Activated naive CD4-positive, alpha-beta T cell treated with anti-CD3 and anti-CD28 coated beads for 36 hours (primary cell): ENCODE data around the gene TFPI. TPM values are rescaled to one million over a fixed set of nuclear protein-coding genes. Genes with fewer than 3 reads are reported as not detected.
A peak's percentile ranks its signal among the peaks of the same experiment; 100 is the strongest.

Experiments used
- CTCF ChIA-PET: fragments of 350-600 bp; sonication (Branson Sonifier 250); formaldehyde crosslinking; loops from one replicate; lab custom pipeline; 2021; ENCODE audit warnings: antibody characterized with exemption; lab: Charles Lee
- DNase-seq: peaks from one replicate; pipeline ENCODE4 v3.0.0-alpha.2; 2020
- H3K27ac Mint-ChIP-seq: one replicate; pipeline ENCODE4 v1.8.0; 2021; ENCODE audit warnings: mild to moderate bottlenecking, mixed read lengths
- H3K27me3 Mint-ChIP-seq: one replicate; pipeline ENCODE4 v1.8.0; 2021; ENCODE audit warnings: low read depth, mixed read lengths
- H3K36me3 Mint-ChIP-seq: one replicate; pipeline ENCODE4 v1.8.0; 2021; ENCODE audit warnings: low read depth, mixed read lengths
- H3K4me1 Mint-ChIP-seq: one replicate; pipeline ENCODE4 v1.8.0; 2021; ENCODE audit warnings: low read depth, mixed read lengths
- H3K4me3 Mint-ChIP-seq: one replicate; pipeline ENCODE4 v1.8.0; 2021; ENCODE audit warnings: mild to moderate bottlenecking, moderate library complexity, mixed read lengths
- H3K9me3 Mint-ChIP-seq: one replicate; pipeline ENCODE4 v1.8.0; 2021; ENCODE audit warnings: mixed read lengths
- intact Hi-C: fragments of 100-400 bp; cut with micrococcal nuclease; formaldehyde crosslinking; loops from one replicate; pipeline ENCODE4 v1.15.1; 2023
- total RNA-seq, 2 experiments: library from RNA; stranded (reverse); gene quantifications; one replicate each; pipeline ENCODE4 v1.2.3, GENCODE V29; 2021

Gene TFPI
- not detected for total RNA-seq

DNA sequence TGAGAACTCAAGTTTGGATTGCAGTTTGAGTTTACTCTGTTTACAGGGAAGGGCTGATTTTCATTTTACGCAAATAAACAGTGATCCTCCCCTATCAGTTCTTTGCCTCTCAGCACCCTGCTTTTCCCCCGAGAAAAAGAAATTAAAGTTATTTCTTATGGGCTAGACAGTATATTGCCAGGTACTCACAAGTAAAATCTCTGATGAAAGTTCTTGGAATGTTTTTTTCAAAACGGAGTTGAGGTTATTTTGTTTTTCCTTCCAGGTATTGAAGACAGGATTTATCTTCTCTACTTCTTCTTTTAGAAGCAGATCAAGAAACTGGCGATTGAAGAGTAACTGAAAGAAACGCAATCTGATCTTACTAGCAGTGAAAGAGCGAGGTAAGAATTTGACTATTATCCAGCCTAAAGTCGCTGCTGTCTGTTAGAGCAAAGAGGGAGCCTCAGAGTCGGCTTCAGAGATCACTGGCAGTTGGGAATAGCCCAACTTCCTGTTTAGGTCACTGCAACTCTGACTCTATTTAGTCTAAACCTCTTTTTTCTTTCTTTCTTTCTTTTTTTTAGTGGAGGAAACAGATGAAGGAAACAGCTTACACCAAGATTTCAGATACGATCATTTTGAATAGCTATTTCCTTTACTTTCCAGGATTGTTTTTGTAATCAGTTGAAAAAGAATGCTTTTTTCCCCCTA is at the start of gene TFPI:
Gene TFPI (minus strand): TSS at position 425 of the 693 bp plus-strand sequence. CDS start 50,667 bp downstream, outside the sequence.
- H3K36me3 Mint-ChIP-seq, result no peaks in the 10 kb centered on the region
- H3K9me3 Mint-ChIP-seq, result peaks cover 1% of the 10 kb centered on the region
- peaks cover 8% of the 10 kb centered on the region for H3K4me1 Mint-ChIP-seq
- no peak for DNase-seq
- no peak within 1 kb of the TSS for H3K4me3 Mint-ChIP-seq
- H3K27ac Mint-ChIP-seq, result no peak within 1 kb of the TSS
- intact Hi-C loops, result no loop called here
- CTCF ChIA-PET, result interaction anchor here (0.6 to 1.3 kb wide), 2 partner anchors 28 to 411 kb away, joined by 3 to 4 read pairs; no protein-coding TSS in a partner anchor
- peaks cover 12% of the 10 kb centered on the region for H3K27me3 Mint-ChIP-seq

- CTCF ChIA-PET, result interaction anchor here (0.7 to 1.0 kb wide), 3 partner anchors 95 to 775 kb away, joined by 3 read pairs; no protein-coding TSS in a partner anchor
- DNase-seq, result no peak
- H3K27ac Mint-ChIP-seq, result no peak overlapping the region
- H3K9me3 Mint-ChIP-seq, result peaks cover 2% of the 10 kb centered on the region
- intact Hi-C loops, result no loop called here
- H3K4me3 Mint-ChIP-seq, result no peak overlapping the region
- H3K27me3 Mint-ChIP-seq, result peaks cover 3% of the 10 kb centered on the region
- H3K36me3 Mint-ChIP-seq, result no peaks in the 10 kb centered on the region
- H3K4me1 Mint-ChIP-seq, result no peaks in the 10 kb centered on the region
Measured at GRCh38 chr2:187594801-187595200, 40.6 kb upstream of the TFPI start.

DNA sequence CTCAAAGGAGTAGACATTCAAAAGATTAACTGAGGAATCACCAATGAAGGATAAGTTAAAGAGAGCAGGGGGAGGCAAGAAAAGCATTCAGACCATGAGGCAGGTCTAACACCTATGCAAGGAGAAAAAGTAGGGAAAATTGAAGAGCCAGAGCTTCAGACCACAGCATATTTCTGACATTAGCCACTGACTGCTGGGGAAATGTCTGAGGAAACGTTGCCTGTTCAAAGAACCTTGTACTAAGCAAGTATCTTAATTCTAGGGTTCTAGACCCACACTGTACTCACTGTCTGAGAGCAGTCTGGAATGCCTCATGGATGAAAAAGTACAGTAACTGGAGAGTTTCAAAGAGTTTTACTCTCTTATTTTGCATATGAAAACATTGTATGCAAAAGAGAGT is 39.5 kb upstream of the TFPI start:
- intact Hi-C loops, result no loop called here
- H3K27me3 Mint-ChIP-seq, result peaks cover 3% of the 10 kb centered on the region
- no peak for DNase-seq
- H3K4me1 Mint-ChIP-seq, result no peaks in the 10 kb centered on the region
- H3K27ac Mint-ChIP-seq, result no peak overlapping the region
- H3K9me3 Mint-ChIP-seq, result peaks cover 2% of the 10 kb centered on the region
- no peaks in the 10 kb centered on the region for H3K36me3 Mint-ChIP-seq
- no peak overlapping the region for H3K4me3 Mint-ChIP-seq
- CTCF ChIA-PET, result interaction anchor here (0.6 to 0.8 kb wide), 2 partner anchors 14 to 1472 kb away, joined by 3 read pairs; no protein-coding TSS in a partner anchor

- Mint-ChIP-seq H3K9me3 (peaks cover 2% of the 10 kb centered on the region), H3K4me3 (no peak overlapping the region), H3K4me1 (no peaks in the 10 kb centered on the region), H3K27me3 (peaks cover 3% of the 10 kb centered on the region), H3K36me3 (no peaks in the 10 kb centered on the region), H3K27ac (no peak overlapping the region)
- no peak for DNase-seq
- CTCF ChIA-PET, result interaction anchor here (0.6 to 0.8 kb wide), 2 partner anchors 13 to 1473 kb away, joined by 3 read pairs; no protein-coding TSS in a partner anchor
- intact Hi-C loops, result no loop called here
Measured at GRCh38 chr2:187593098-187593497, 38.9 kb upstream of the TFPI start.

DNA sequence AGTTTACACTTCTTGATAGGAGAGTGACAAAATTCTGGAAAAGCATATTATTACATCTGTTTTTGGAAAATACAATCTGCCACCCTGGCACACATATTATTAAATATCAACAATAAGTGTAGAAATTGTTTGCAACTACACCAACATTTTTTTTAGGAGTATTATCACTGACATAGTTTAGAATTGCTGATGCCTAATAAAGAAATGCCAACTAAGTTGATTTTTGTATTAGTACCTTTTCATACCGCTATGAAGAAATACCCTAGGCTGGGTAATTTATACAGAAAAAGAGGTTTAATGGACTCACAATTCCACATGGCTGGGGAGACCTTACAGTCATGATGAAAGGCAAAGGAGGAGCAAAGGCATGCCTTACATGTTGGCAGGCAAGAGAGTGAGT is 35.9 kb upstream of the TFPI start:
- CTCF ChIA-PET, result no interaction called here
- Mint-ChIP-seq H3K9me3 (peaks cover 4% of the 10 kb centered on the region), H3K4me3 (no peak overlapping the region), H3K36me3 (no peaks in the 10 kb centered on the region), H3K4me1 (peaks cover 10% of the 10 kb centered on the region), H3K27me3 (peaks cover 3% of the 10 kb centered on the region), H3K27ac (no peak overlapping the region)
- intact Hi-C loops, result no loop called here
- DNase-seq, result no peak

DNA sequence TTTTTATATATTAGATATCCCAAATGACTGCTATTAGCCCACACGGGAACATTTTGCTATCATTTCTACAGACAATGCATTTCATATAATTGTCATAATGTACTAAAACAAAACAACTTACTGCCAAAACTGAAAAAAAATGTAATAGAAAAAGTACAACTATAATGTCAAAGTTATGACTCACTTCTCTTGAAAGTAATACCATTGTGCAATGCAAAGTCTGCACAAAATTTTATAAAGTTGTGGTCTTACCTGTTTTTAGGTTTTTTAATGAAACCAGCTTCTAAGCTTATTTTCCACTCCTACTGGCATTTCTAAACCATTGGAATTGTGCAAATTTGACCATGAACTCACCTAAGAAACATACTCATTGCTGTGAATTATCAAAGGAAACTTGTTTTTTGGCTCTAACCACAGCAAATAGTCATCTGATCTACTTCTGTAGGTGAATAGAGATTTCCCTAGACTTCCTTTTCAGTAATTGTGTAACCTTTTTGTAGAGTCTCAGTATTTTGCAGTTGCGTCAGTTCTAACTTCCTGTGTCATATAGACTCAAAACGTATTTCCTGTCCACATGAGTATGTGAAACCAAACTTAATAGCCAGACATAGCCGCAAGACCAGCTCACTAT is 31.9 kb upstream of the TFPI start:
- no peak for DNase-seq
- H3K4me3 Mint-ChIP-seq, result no peak overlapping the region
- intact Hi-C loops, result loop anchor here (1.0 to 10.0 kb wide), 5 partner anchors 138 to 1703 kb away; partner anchors contain the start of genes CALCRL and ZC3H15
- H3K27me3 Mint-ChIP-seq, result peaks cover 11% of the 10 kb centered on the region
- H3K9me3 Mint-ChIP-seq, result peaks cover 4% of the 10 kb centered on the region
- H3K36me3 Mint-ChIP-seq, result no peaks in the 10 kb centered on the region
- CTCF ChIA-PET, result interaction anchor here (7.7 kb wide), 1 partner anchor 87 kb away, joined by 89 read pairs; no protein-coding TSS in a partner anchor
- H3K27ac Mint-ChIP-seq, result peak overlapping the region; percentile 51
- H3K4me1 Mint-ChIP-seq, result peaks cover 13% of the 10 kb centered on the region

DNA sequence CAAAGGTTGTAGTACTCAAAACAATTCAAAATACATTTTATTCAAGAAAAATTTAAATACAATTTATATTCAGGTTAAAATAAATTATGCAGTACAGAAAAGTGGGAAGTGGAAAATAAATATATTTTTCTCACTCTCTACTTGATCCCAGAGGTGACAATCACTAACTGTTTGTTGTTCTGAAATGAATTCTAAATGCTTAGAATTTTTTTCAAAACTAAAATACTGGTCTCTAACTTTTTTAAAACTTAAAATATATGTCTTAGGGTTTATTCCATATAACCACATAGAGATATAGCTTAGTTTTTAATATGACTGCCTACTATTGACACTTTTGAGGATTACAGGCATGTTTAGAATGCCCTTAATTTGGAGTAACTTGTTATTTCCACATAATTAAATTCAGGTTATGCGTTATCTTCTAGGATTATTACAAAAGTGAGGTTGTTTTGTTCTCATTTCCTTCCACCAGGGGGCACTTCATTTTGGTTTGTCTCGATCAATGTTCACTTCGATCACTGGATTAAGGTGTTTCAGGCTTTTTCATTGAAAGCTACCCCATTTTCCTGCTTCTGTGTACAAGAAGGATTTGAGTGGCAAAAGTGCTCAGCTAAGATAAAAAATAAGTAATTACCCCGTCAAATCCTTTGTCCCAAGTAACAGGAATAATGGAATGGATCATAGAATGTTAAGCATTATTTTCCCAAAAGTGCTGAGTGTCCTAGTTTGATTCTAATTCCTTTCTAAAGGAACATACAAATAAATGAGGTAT is 27.1 kb upstream of the TFPI start:
- intact Hi-C loops, result loop anchor here (1.0 to 10.0 kb wide), 5 partner anchors 262 to 1831 kb away; partner anchors contain the start of gene ZC3H15
- H3K27me3 Mint-ChIP-seq, result peaks cover 11% of the 10 kb centered on the region
- DNase-seq, result peak; percentile 39
- H3K9me3 Mint-ChIP-seq, result peaks cover under 1% of the 10 kb centered on the region
- no peak overlapping the region for H3K4me3 Mint-ChIP-seq
- H3K36me3 Mint-ChIP-seq, result no peaks in the 10 kb centered on the region
- H3K4me1 Mint-ChIP-seq, result peaks cover 6% of the 10 kb centered on the region
- H3K27ac Mint-ChIP-seq, result no peak overlapping the region
- CTCF ChIA-PET, result interaction anchor here (0.6 to 7.7 kb wide), 14 partner anchors 14 to 278 kb away, joined by 3 to 89 read pairs (median 3); partner anchors contain the start of gene CALCRL

GRCh38 chr2:187580462-187581124 is 26.4 kb upstream of the TFPI start:
- no peak overlapping the region for H3K4me3 Mint-ChIP-seq
- CTCF ChIA-PET, result interaction anchor here (0.6 to 7.7 kb wide), 11 partner anchors 11 to 907 kb away, joined by 3 to 89 read pairs (median 3); partner anchors contain the start of gene CALCRL
- peaks cover 3% of the 10 kb centered on the region for H3K4me1 Mint-ChIP-seq
- peaks cover 11% of the 10 kb centered on the region for H3K27me3 Mint-ChIP-seq
- DNase-seq, result no peak
- no peak overlapping the region for H3K27ac Mint-ChIP-seq
- no peaks in the 10 kb centered on the region for H3K9me3 Mint-ChIP-seq
- intact Hi-C loops, result loop anchor here (1.0 to 10.0 kb wide), 7 partner anchors 80 to 1832 kb away; partner anchors contain the start of gene ZC3H15
- H3K36me3 Mint-ChIP-seq, result no peaks in the 10 kb centered on the region

DNA sequence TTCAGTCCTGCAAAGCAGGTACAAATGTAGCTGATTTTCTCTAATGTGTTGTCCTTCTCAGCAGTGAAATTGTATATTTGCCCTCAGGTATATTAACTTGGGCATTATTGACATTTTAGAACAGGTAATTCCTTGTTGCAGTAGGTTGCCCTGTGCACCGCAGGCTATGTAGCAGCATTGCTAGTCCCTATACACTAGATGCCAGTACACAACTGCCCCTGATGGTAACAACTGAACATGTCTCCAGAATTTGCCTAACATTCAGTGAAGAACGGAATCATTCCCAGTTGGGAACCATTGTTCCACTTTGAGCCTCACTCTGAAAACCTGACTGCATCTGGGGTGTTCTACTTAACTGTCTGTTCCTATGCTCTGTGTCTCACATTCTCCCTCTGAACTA is 23.1 kb upstream of the TFPI start:
- Mint-ChIP-seq H3K9me3 (peaks cover 4% of the 10 kb centered on the region), H3K4me3 (no peak overlapping the region), H3K4me1 (peaks cover 3% of the 10 kb centered on the region), H3K27me3 (peaks cover 3% of the 10 kb centered on the region), H3K27ac (no peak overlapping the region), H3K36me3 (no peaks in the 10 kb centered on the region)
- CTCF ChIA-PET, result interaction anchor here (1.4 to 4.8 kb wide), 2 partner anchors 76 to 78 kb away, joined by 3 to 23 read pairs; no protein-coding TSS in a partner anchor
- DNase-seq, result no peak
- intact Hi-C loops, result no loop called here

GRCh38 chr2:187576906-187577305 is 22.7 kb upstream of the TFPI start:
- H3K27ac Mint-ChIP-seq, result no peak overlapping the region
- H3K9me3 Mint-ChIP-seq, result peaks cover 5% of the 10 kb centered on the region
- intact Hi-C loops, result no loop called here
- H3K27me3 Mint-ChIP-seq, result peaks cover 3% of the 10 kb centered on the region
- H3K4me1 Mint-ChIP-seq, result peaks cover 3% of the 10 kb centered on the region
- no peaks in the 10 kb centered on the region for H3K36me3 Mint-ChIP-seq
- no peak overlapping the region for H3K4me3 Mint-ChIP-seq
- CTCF ChIA-PET, result interaction anchor here (4.8 kb wide), 1 partner anchor 77 kb away, joined by 23 read pairs; no protein-coding TSS in a partner anchor
- no peak for DNase-seq

DNA sequence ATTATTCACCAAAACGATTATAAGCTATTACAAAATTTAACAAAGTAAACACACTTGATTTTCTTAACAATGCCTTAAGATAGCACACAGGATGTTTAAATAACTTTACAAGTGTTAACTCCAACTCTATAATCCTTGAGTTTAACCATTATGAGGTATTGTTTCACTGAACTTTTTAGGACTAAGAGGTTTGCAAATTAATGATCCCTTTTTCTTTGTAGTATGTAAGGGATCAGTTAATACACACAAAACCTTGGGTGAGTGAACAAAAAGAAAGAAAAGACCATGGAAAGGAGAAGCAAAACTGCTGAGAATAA is 21.5 kb upstream of the TFPI start:
- CTCF ChIA-PET, result interaction anchor here (4.8 kb wide), 1 partner anchor 76 kb away, joined by 23 read pairs; no protein-coding TSS in a partner anchor

More for the DNA sequence above, 21.5 kb upstream of the TFPI start:
- no peak overlapping the region for H3K4me3 Mint-ChIP-seq
- no peaks in the 10 kb centered on the region for H3K27me3 Mint-ChIP-seq
- intact Hi-C loops, result no loop called here
- H3K4me1 Mint-ChIP-seq, result no peaks in the 10 kb centered on the region
- DNase-seq, result no peak
- no peak overlapping the region for H3K27ac Mint-ChIP-seq
- H3K36me3 Mint-ChIP-seq, result no peaks in the 10 kb centered on the region
- peaks cover 5% of the 10 kb centered on the region for H3K9me3 Mint-ChIP-seq
